Smooth muscle cell (in vitro differentiated cells): ENCODE results near the gene TSPAN15. TPM values are rescaled to one million over a fixed set of nuclear protein-coding genes. Genes with fewer than 3 reads are reported as not detected.

ENCODE experiments used
- DNase-seq: peaks from one replicate; lab custom pipeline; 2025; ENCODE audit not compliant: unreplicated experiment; lab: John Stamatoyannopoulos, UW
- H2AFZ ChIP-seq: fragments of 200-600 bp; sonication (generic); 2 replicates; pipeline ENCODE4 v1.6.0; 2016; ENCODE audit warnings: antibody characterized with exemption, low read depth, mild to moderate bottlenecking
- H3F3A ChIP-seq: fragments of 200-600 bp; sonication (generic); 2 replicates; pipeline ENCODE4 v1.6.0; 2017; ENCODE audit warnings: antibody characterized with exemption, low read depth
- H3K27ac ChIP-seq: fragments of 200-600 bp; sonication (generic); 2 replicates; pipeline ENCODE4 v1.5.1; 2016; ENCODE audit warnings: low read depth, mild to moderate bottlenecking
- H3K27me3 ChIP-seq: fragments of 200-600 bp; sonication (generic); 2 replicates; pipeline ENCODE4 v1.6.1; 2016; ENCODE audit warnings: low read depth, mild to moderate bottlenecking
- H3K36me3 ChIP-seq: fragments of 200-600 bp; sonication (generic); 2 replicates; pipeline ENCODE4 v1.5.1; 2016; ENCODE audit warnings: low read depth
- H3K4me1 ChIP-seq: fragments of 200-600 bp; sonication (generic); 2 replicates; pipeline ENCODE4 v1.5.1; 2016; ENCODE audit warnings: low read depth
- H3K4me2 ChIP-seq: fragments of 200-600 bp; sonication (generic); 2 replicates; pipeline ENCODE4 v1.6.0; 2016; ENCODE audit warnings: mild to moderate bottlenecking
- H3K4me3 ChIP-seq: fragments of 200-600 bp; sonication (generic); 2 replicates; pipeline ENCODE4 v1.5.1; 2016; ENCODE audit warnings: mild to moderate bottlenecking
- H3K79me2 ChIP-seq: fragments of 200-600 bp; sonication (generic); 2 replicates; pipeline ENCODE4 v1.6.0; 2016; ENCODE audit warnings: low read depth, mild to moderate bottlenecking
- H3K9ac ChIP-seq: fragments of 200-600 bp; sonication (generic); 2 replicates; pipeline ENCODE4 v1.6.0; 2016; ENCODE audit warnings: low read depth
- H3K9me3 ChIP-seq: fragments of 200-600 bp; sonication (generic); replicated peaks from 2 replicates; pipeline ENCODE4 v1.5.1; 2016; ENCODE audit warnings: low read depth
- H4K20me1 ChIP-seq: fragments of 200-600 bp; sonication (generic); 2 replicates; pipeline ENCODE4 v1.6.0; 2016; ENCODE audit warnings: low read depth
- CTCF ChIP-seq: fragments of 200-600 bp; sonication (generic); IDR thresholded peaks from 2 replicates; pipeline ENCODE4 v1.5.1; 2017; ENCODE audit warnings: borderline replicate concordance, mild to moderate bottlenecking, antibody characterized with exemption; ENCODE audit not compliant: insufficient read depth, poor library complexity, severe bottlenecking
- WGBS: methylation state at CpG from one replicate; pipeline ENCODE4 v1.1.7; 2016; ENCODE audit warnings: low lambda C conversion rate; 5-methylcytosine and 5-hydroxymethylcytosine counted together
- polyA plus RNA-seq: library from polyadenylated mRNA; unstranded; fragments of >200 nt; fragmentation: Nextera tagmentation; extraction: Ambion mirVana; gene quantifications from 2 replicates; pipeline ENCODE4 v1.2.1, GENCODE V29; 2016
- total RNA-seq: library from RNA; depleted of rRNA; stranded (reverse); fragments of >200 nt; gene quantifications from 2 replicates; pipeline ENCODE4 v1.2.3, GENCODE V29; 2014

Gene TSPAN15
- total and polyA plus RNA-seq, 2 experiments from 2014 or later: 113 to 249 TPM

- TF ChIP-seq CTCF: no peak
- H3K4me1 ChIP-seq: no peaks in the 10 kb centered on the region
- no peak overlapping the region for H3K27ac ChIP-seq
- H2AFZ ChIP-seq: no peak overlapping the region
- H3K9ac ChIP-seq: no peak overlapping the region
- H3K36me3 ChIP-seq: no peaks in the 10 kb centered on the region
- peaks cover 4% of the 10 kb centered on the region for H3F3A ChIP-seq
- WGBS: 62% methylated on average over 8 of the region's 8 CpGs
- no peaks in the 10 kb centered on the region for H3K27me3 ChIP-seq
- no peaks in the 10 kb centered on the region for H4K20me1 ChIP-seq
- no peaks in the 10 kb centered on the region for H3K9me3 ChIP-seq
- DNase-seq: no peak
- no peak overlapping the region for H3K4me2 ChIP-seq
- H3K79me2 ChIP-seq: no peaks in the 10 kb centered on the region
- H3K4me3 ChIP-seq: no peak overlapping the region
Observed at GRCh38 chr10:69418052-69418752, 33.1 kb upstream of the TSPAN15 start.

- no peaks in the 10 kb centered on the region for H4K20me1 ChIP-seq
- H3K79me2 ChIP-seq: no peaks in the 10 kb centered on the region
- H3K9me3 ChIP-seq: no peaks in the 10 kb centered on the region
- H2AFZ ChIP-seq: no peak overlapping the region
- no peaks in the 10 kb centered on the region for H3K4me1 ChIP-seq
- H3K4me2 ChIP-seq: no peak overlapping the region
- DNase-seq: no peak
- H3F3A ChIP-seq: peaks cover 4% of the 10 kb centered on the region
- WGBS: 94% methylated on average over 18 of the region's 18 CpGs
- no peak overlapping the region for H3K9ac ChIP-seq
- no peak overlapping the region for H3K4me3 ChIP-seq
- H3K36me3 ChIP-seq: no peaks in the 10 kb centered on the region
- no peak overlapping the region for H3K27ac ChIP-seq
- no peaks in the 10 kb centered on the region for H3K27me3 ChIP-seq
- TF ChIP-seq CTCF: no peak
Observed at GRCh38 chr10:69419096-69419743, 32.0 kb upstream of the TSPAN15 start.

- H3K9ac ChIP-seq: no peak overlapping the region
- WGBS: 96% methylated on average over 11 of the region's 11 CpGs
- no peak for DNase-seq
- no peaks in the 10 kb centered on the region for H3K79me2 ChIP-seq
- H3K4me1 ChIP-seq: no peaks in the 10 kb centered on the region
- H3K36me3 ChIP-seq: no peaks in the 10 kb centered on the region
- no peaks in the 10 kb centered on the region for H3K27me3 ChIP-seq
- H3K4me2 ChIP-seq: no peak overlapping the region
- H3F3A ChIP-seq: peaks cover 4% of the 10 kb centered on the region
- H3K4me3 ChIP-seq: no peak overlapping the region
- H3K27ac ChIP-seq: no peak overlapping the region
- no peaks in the 10 kb centered on the region for H4K20me1 ChIP-seq
- TF ChIP-seq CTCF: no peak
- H2AFZ ChIP-seq: no peak overlapping the region
- H3K9me3 ChIP-seq: no peaks in the 10 kb centered on the region
Observed at GRCh38 chr10:69419744-69420126, 31.5 kb upstream of the TSPAN15 start.
